ENCODE measurements around the gene EFHB. TPM values are rescaled to one million over a fixed set of nuclear protein-coding genes. Genes with fewer than 3 reads are reported as not detected.

Gene EFHB
- total RNA-seq, 6 experiments from 2014 or later, result 0.70 to 1.3 TPM; not detected in 4

GRCh38 chr3:19931180-19931692 lies 2.8 kb downstream of the EFHB start:
- DNase-seq, result no peak
- H3K9me3 ChIP-seq, result no peaks in the 10 kb centered on the region
- H3K27ac ChIP-seq, result no peak overlapping the region
- no peaks in the 10 kb centered on the region for H3K27me3 ChIP-seq
- H3K4me1 ChIP-seq, result no peaks in the 10 kb centered on the region
- TF ChIP-seq POLR2A (IDR thresholded peaks at IDR 0.05), result no peak
- TF ChIP-seq, protein P1, sequence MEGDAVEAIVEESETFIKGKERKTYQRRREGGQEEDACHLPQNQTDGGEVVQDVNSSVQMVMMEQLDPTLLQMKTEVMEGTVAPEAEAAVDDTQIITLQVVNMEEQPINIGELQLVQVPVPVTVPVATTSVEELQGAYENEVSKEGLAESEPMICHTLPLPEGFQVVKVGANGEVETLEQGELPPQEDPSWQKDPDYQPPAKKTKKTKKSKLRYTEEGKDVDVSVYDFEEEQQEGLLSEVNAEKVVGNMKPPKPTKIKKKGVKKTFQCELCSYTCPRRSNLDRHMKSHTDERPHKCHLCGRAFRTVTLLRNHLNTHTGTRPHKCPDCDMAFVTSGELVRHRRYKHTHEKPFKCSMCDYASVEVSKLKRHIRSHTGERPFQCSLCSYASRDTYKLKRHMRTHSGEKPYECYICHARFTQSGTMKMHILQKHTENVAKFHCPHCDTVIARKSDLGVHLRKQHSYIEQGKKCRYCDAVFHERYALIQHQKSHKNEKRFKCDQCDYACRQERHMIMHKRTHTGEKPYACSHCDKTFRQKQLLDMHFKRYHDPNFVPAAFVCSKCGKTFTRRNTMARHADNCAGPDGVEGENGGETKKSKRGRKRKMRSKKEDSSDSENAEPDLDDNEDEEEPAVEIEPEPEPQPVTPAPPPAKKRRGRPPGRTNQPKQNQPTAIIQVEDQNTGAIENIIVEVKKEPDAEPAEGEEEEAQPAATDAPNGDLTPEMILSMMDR (IDR thresholded peaks at IDR 0.05), result no peak
- 65% methylated on average over 2 of the region's 2 CpGs for WGBS (ENCODE audit: insufficient coverage, low coverage, low lambda C conversion rate, missing lambda C conversion rate)
- H3K36me3 ChIP-seq, result no peaks in the 10 kb centered on the region
- intact Hi-C loops (cut with DNase I), result no loop called here
- ATAC-seq, result peak in 3 of 4 donors; percentile 37 to 64 (median 56)
- H3K4me3 ChIP-seq, result no peak overlapping the region

GRCh38 chr3:19920401-19921080 lies 13.5 kb downstream of the EFHB start:
- no peak overlapping the region for H3K4me3 ChIP-seq
- intact Hi-C loops (cut with DNase I), result no loop called here
- H3K36me3 ChIP-seq, result no peaks in the 10 kb centered on the region
- no peak for TF ChIP-seq POLR2A (IDR thresholded peaks at IDR 0.05)
- TF ChIP-seq, protein P1 (IDR thresholded peaks at IDR 0.05), result no peak
- 70% methylated on average over 4 of the region's 4 CpGs for WGBS (ENCODE audit: insufficient coverage, low coverage, low lambda C conversion rate, missing lambda C conversion rate)
- ATAC-seq, result no peak
- H3K4me1 ChIP-seq, result no peaks in the 10 kb centered on the region
- no peak for DNase-seq
- no peak overlapping the region for H3K27ac ChIP-seq
- no peaks in the 10 kb centered on the region for H3K9me3 ChIP-seq
- no peaks in the 10 kb centered on the region for H3K27me3 ChIP-seq

DNA sequence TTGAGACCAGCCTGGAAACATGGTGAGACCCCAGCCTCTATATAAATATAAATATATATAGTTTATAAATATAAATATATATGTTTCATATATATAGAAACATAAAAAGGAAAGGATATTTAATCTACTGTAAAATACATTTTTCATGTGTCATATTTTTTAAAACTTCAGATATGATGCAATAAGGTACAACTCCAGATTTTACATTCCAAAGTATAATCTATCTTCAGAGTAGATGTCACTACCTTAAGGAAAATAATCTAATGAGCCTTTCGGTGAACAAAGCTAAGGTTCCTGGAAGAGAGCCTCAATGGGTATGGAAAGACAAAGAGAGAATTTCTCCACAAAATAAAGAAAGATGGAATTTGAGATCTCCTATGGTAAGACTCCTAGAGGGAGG lies 16.9 kb downstream of the EFHB start:
- no peak for TF ChIP-seq POLR2A (IDR thresholded peaks at IDR 0.05)
- TF ChIP-seq, protein P1 (IDR thresholded peaks at IDR 0.05), result no peak
- no peak overlapping the region for H3K27ac ChIP-seq
- DNase-seq (no peak), ATAC-seq (no peak)
- no peaks in the 10 kb centered on the region for H3K4me1 ChIP-seq
- H3K27me3 ChIP-seq, result no peaks in the 10 kb centered on the region
- intact Hi-C loops (cut with DNase I), result no loop called here
- H3K9me3 ChIP-seq, result no peaks in the 10 kb centered on the region
- no peaks in the 10 kb centered on the region for H3K36me3 ChIP-seq
- WGBS (ENCODE audit: insufficient coverage, low coverage, low lambda C conversion rate, missing lambda C conversion rate), result 93% methylated on average over 1 of the region's 1 CpG
- H3K4me3 ChIP-seq, result no peak overlapping the region

DNA sequence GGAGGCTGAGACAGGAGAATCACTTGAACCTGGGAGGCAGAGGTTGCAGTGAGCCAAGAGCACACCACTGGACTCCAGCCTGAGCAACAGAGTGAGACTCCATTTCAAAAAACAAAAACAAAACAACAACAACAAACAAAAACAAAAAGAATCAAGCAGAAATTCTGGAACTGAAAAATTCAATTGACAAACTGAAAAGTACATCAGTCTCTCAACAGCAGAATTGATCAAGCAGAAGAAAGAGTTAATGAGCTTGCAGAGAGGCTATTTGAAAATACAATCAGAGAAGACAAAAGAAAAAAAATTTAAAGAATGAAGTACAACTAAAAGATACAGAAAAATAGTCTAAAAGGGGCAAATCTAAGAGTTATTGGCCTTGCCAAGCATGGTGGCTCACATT lies 22.6 kb downstream of the EFHB start:
- DNase-seq, result no peak
- TF ChIP-seq POLR2A (IDR thresholded peaks at IDR 0.05), result no peak
- TF ChIP-seq, protein P1 (IDR thresholded peaks at IDR 0.05), result no peak
- no peak for ATAC-seq
- Histone ChIP-seq H3K36me3 (no peaks in the 10 kb centered on the region), H3K4me3 (no peak overlapping the region), H3K4me1 (no peaks in the 10 kb centered on the region), H3K27me3 (no peaks in the 10 kb centered on the region), H3K27ac (no peak overlapping the region), H3K9me3 (no peaks in the 10 kb centered on the region)
- intact Hi-C loops (cut with DNase I), result no loop called here

All from right lobe of liver (tissue), 6 donors.